Activated T-helper 2 cell treated with anti-CD3 and anti-CD28 coated beads, Interferon-gamma antibody, Interleukin-2, Interleukin-4, amounts not matched to agents 10 μg/mL and 5 μg/mL and 100 μg/mL, durations not matched to agents 14 hours and 24 hours and 36 hours (primary cell): ENCODE data around the gene BCL2L14. TPM values are rescaled to one million over a fixed set of nuclear protein-coding genes. Genes with fewer than 3 reads are reported as not detected.
A peak's percentile ranks its signal among the peaks of the same experiment; 100 is the strongest.

Experiments used
- DNase-seq: peaks from one replicate; pipeline ENCODE4 v3.0.0; 2021; ENCODE audit warnings: low spot score
- H3K27ac Mint-ChIP-seq: one replicate; pipeline ENCODE4 v1.8.0; 2021; ENCODE audit warnings: mixed read lengths
- H3K27me3 Mint-ChIP-seq: one replicate; pipeline ENCODE4 v1.8.0; 2021; ENCODE audit warnings: low read depth, mixed read lengths
- H3K36me3 Mint-ChIP-seq: one replicate; pipeline ENCODE4 v1.8.0; 2021; ENCODE audit warnings: low read depth, mixed read lengths
- H3K4me1 Mint-ChIP-seq: one replicate; pipeline ENCODE4 v1.8.0; 2021; ENCODE audit warnings: low read depth, mixed read lengths
- H3K4me3 Mint-ChIP-seq: one replicate; pipeline ENCODE4 v1.8.0; 2021; ENCODE audit warnings: low read depth, mild to moderate bottlenecking, moderate library complexity, mixed read lengths
- H3K9me3 Mint-ChIP-seq: one replicate; pipeline ENCODE4 v1.8.0; 2021; ENCODE audit warnings: mixed read lengths
- intact Hi-C: fragments of 100-400 bp; cut with micrococcal nuclease; formaldehyde crosslinking; loops from one replicate; pipeline ENCODE4 v1.15.1; 2023
- total RNA-seq: library from RNA; stranded (reverse); gene quantifications from 2 replicates; pipeline ENCODE4 v1.2.3, GENCODE V29; 2022

The BCL2L14 gene
- 1.2 and 1.4 TPM in 2 replicates for total RNA-seq

GRCh38 chr12:12070674-12071656 is at the start of gene BCL2L14:
BCL2L14 (plus strand) TSS chr12:12070939; CDS start chr12:12079306, 8,367 bp downstream.
- intact Hi-C loops: no loop called here
- Mint-ChIP-seq H3K9me3 (no peaks in the 10 kb centered on the region), H3K4me3 (peak within 1 kb of the TSS; percentile 73), H3K27me3 (peaks cover 9% of the 10 kb centered on the region), H3K36me3 (no peaks in the 10 kb centered on the region), H3K27ac (peak within 1 kb of the TSS; percentile 87), H3K4me1 (peaks cover 11% of the 10 kb centered on the region)
- no peak for DNase-seq

- no peak overlapping the region for H3K27ac Mint-ChIP-seq
- H3K4me3 Mint-ChIP-seq: no peak overlapping the region
- intact Hi-C loops: no loop called here
- H3K36me3 Mint-ChIP-seq: peaks cover 8% of the 10 kb centered on the region
- peaks cover 19% of the 10 kb centered on the region for H3K9me3 Mint-ChIP-seq
- peaks cover 2% of the 10 kb centered on the region for H3K27me3 Mint-ChIP-seq
- H3K4me1 Mint-ChIP-seq: peaks cover 32% of the 10 kb centered on the region
- DNase-seq: no peak
Observed at GRCh38 chr12:12022306-12022936, 48.3 kb upstream of the BCL2L14 start.

GRCh38 chr12:12023456-12023855 is 47.3 kb upstream of the BCL2L14 start:
- Mint-ChIP-seq H3K27me3 (peaks cover 2% of the 10 kb centered on the region), H3K36me3 (peaks cover 11% of the 10 kb centered on the region), H3K4me3 (no peak overlapping the region), H3K9me3 (peaks cover 23% of the 10 kb centered on the region), H3K4me1 (peaks cover 27% of the 10 kb centered on the region), H3K27ac (peak overlapping the region; percentile 2)
- intact Hi-C loops: no loop called here
- no peak for DNase-seq

GRCh38 chr12:12024911-12025682 is 45.6 kb upstream of the BCL2L14 start:
- Mint-ChIP-seq H3K4me3 (no peak overlapping the region), H3K4me1 (peaks cover 37% of the 10 kb centered on the region), H3K27me3 (peaks cover 2% of the 10 kb centered on the region), H3K36me3 (peaks cover 11% of the 10 kb centered on the region), H3K27ac (peak overlapping the region; percentile 38), H3K9me3 (peaks cover 23% of the 10 kb centered on the region)
- intact Hi-C loops: loop anchor here (2.0 kb wide), 1 partner anchor 14 kb away; no protein-coding TSS in a partner anchor
- no peak for DNase-seq

GRCh38 chr12:12025799-12026386 is 44.8 kb upstream of the BCL2L14 start:
- Mint-ChIP-seq H3K27ac (no peak overlapping the region), H3K36me3 (peaks cover 11% of the 10 kb centered on the region), H3K4me3 (no peak overlapping the region), H3K27me3 (peaks cover 2% of the 10 kb centered on the region), H3K9me3 (peaks cover 23% of the 10 kb centered on the region), H3K4me1 (peaks cover 37% of the 10 kb centered on the region)
- intact Hi-C loops: loop anchor here (2.0 kb wide), 1 partner anchor 15 kb away; no protein-coding TSS in a partner anchor
- no peak for DNase-seq

- peaks cover 47% of the 10 kb centered on the region for H3K4me1 Mint-ChIP-seq
- H3K4me3 Mint-ChIP-seq: no peak overlapping the region
- no peak for DNase-seq
- H3K27me3 Mint-ChIP-seq: no peaks in the 10 kb centered on the region
- H3K36me3 Mint-ChIP-seq: peaks cover 11% of the 10 kb centered on the region
- no peak overlapping the region for H3K27ac Mint-ChIP-seq
- H3K9me3 Mint-ChIP-seq: peaks cover 23% of the 10 kb centered on the region
- intact Hi-C loops: no loop called here
Observed at GRCh38 chr12:12028668-12029402, 41.9 kb upstream of the BCL2L14 start.

GRCh38 chr12:12029653-12030052 is 41.1 kb upstream of the BCL2L14 start:
- no peak for DNase-seq
- peaks cover 11% of the 10 kb centered on the region for H3K36me3 Mint-ChIP-seq
- H3K4me3 Mint-ChIP-seq: no peak overlapping the region
- H3K27me3 Mint-ChIP-seq: no peaks in the 10 kb centered on the region
- peaks cover 23% of the 10 kb centered on the region for H3K9me3 Mint-ChIP-seq
- H3K4me1 Mint-ChIP-seq: peaks cover 42% of the 10 kb centered on the region
- H3K27ac Mint-ChIP-seq: no peak overlapping the region
- intact Hi-C loops: loop anchor here (5.0 kb wide), 3 partner anchors 127 to 297 kb away; no protein-coding TSS in a partner anchor

- Mint-ChIP-seq H3K4me1 (peaks cover 31% of the 10 kb centered on the region), H3K4me3 (no peak overlapping the region), H3K27me3 (peaks cover 3% of the 10 kb centered on the region), H3K27ac (peak overlapping the region; percentile 79), H3K36me3 (peaks cover 4% of the 10 kb centered on the region), H3K9me3 (peaks cover 5% of the 10 kb centered on the region)
- DNase-seq: no peak
- intact Hi-C loops: loop anchor here (2.0 to 5.0 kb wide), 6 partner anchors 52 to 410 kb away; no protein-coding TSS in a partner anchor
Observed at GRCh38 chr12:12032260-12032791, 38.4 kb upstream of the BCL2L14 start.

- Mint-ChIP-seq H3K4me1 (peaks cover 31% of the 10 kb centered on the region), H3K36me3 (no peaks in the 10 kb centered on the region), H3K4me3 (peak overlapping the region; percentile 65), H3K27ac (peak overlapping the region; percentile 79), H3K9me3 (no peaks in the 10 kb centered on the region), H3K27me3 (peaks cover 8% of the 10 kb centered on the region)
- DNase-seq: peak; percentile 49
- intact Hi-C loops: loop anchor here (1.0 to 5.0 kb wide), 10 partner anchors 24 to 479 kb away; no protein-coding TSS in a partner anchor
Observed at GRCh38 chr12:12032851-12033797, 37.6 kb upstream of the BCL2L14 start.

GRCh38 chr12:12033824-12034223 is 36.9 kb upstream of the BCL2L14 start:
- intact Hi-C loops: loop anchor here (1.0 to 5.0 kb wide), 10 partner anchors 25 to 480 kb away; no protein-coding TSS in a partner anchor
- H3K4me1 Mint-ChIP-seq: peaks cover 31% of the 10 kb centered on the region
- no peak for DNase-seq
- no peaks in the 10 kb centered on the region for H3K9me3 Mint-ChIP-seq
- H3K27ac Mint-ChIP-seq: no peak overlapping the region
- H3K4me3 Mint-ChIP-seq: no peak overlapping the region
- peaks cover 13% of the 10 kb centered on the region for H3K27me3 Mint-ChIP-seq
- no peaks in the 10 kb centered on the region for H3K36me3 Mint-ChIP-seq
